Left kidney (tissue), 2 donors: ENCODE measurements around the gene IL1RL1. TPM values are rescaled to one million over a fixed set of nuclear protein-coding genes. Genes with fewer than 3 reads are reported as not detected.

ENCODE experiments used
- DNase-seq: peaks from one replicate; pipeline ENCODE4 v3.0.0-alpha.2; 2013
- polyA plus RNA-seq: library from polyadenylated mRNA; unstranded; fragments of 120-200 nt; gene quantifications from one replicate; pipeline ENCODE4 v1.2.1, GENCODE V29; 2013; ENCODE audit not compliant: insufficient read length

The IL1RL1 gene
- polyA plus RNA-seq, 1 donor = 0.48 TPM

DNA sequence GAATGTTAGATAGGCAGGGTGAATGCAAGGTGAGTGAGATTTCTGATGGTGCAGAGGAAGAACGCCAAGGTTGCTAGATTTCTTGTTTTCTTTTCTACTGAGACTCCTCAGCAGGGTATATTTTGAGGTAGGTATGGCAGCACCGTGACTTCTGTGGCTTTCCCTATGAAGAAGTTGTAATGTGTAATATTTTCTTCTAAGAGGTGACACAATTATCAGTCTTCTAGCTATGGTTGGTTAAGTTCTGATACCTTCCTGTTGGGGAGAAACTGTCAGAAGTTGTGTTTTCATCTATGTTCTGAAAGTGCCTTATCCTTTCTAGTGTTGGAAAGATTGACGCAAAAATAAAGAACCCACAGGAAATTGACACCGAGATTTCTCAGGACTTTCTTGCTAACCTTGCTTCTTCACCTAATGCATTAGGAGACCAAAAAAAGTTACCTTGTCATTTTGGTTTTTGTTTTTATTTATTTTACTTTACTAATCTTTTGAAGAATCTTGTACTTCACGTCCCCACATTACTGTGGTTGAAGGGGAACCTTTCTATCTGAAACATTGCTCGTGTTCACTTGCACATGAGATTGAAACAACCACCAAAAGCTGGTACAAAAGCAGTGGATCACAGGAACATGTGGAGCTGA, 56.1 kb downstream of the IL1RL1 start:
- no peak for DNase-seq

DNA sequence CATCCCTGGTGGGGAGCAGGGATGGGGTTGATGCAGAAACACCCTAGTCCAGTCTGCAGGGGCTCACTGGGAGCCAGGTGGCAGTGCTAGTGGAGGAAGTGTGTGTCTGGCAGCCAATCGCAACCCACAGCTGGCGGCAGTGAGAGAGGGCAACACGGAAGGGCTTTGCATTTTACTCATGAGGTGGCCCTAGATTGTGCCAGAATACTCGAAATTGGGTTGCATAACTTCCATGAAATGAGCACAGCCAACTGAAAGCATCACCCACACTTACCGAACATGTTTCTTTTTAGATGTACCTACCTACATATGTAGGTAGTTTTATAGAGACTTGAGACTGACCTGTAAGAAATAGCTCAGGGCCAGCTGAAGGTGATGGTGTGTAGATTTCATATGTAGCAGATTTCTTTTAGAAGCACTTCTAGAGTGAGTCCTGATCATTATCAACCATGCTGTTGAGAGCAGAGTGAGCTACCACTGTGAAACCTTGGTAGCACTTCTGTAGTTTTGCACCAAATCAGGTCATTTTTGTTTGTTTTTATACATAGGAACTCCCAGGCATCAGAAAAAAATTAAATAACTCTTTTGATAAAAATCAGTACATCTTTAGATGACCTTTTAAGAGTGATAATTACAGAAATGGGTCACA, 57.2 kb downstream of the IL1RL1 start:
- no peak for DNase-seq

DNA sequence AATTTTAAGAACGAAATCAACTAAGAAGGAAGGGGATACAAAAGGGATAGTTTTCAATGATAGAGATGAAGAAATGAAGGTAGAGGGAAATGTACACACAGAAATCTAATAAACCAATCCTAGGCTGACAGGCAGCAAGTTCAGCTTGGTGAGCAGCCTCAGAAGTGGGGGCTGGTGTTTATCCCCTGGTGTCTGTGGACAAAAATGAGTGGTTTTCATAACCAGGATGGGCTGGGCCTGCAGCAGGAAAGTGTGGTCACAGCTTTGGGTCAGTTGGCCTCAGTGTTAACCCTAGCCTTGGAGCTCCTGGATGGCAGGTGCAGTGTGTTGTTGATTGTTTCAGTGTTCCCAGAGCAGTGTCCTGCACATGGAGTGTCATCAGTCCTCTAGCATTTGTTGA, 58.5 kb downstream of the IL1RL1 start:
- no peak for DNase-seq

DNA sequence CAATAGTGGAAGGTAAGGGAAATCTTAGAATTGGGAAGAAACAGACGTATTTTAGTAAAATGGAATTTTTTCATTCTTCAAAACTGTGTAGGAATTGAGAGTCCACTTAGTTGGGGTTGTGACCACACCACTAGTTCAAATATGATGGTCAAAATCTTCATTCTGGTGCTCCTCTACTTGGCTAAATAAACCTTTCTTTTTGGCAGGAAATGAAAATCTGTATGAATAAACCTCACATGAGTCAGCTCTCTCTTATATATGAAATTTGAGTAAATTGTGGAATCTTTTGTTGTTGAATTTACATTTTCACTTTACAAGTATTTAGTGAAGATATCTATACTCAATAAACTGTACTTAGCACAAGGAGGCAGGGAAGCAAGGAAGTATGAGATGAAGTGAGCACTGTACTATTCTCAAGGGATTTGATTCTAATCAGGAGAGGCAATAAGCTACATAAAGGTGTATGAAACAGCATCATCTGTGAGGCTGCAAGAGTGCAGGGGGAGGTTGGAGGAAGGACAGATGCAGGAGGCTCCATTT, 64.8 kb downstream of the IL1RL1 start:
- no peak for DNase-seq

DNA sequence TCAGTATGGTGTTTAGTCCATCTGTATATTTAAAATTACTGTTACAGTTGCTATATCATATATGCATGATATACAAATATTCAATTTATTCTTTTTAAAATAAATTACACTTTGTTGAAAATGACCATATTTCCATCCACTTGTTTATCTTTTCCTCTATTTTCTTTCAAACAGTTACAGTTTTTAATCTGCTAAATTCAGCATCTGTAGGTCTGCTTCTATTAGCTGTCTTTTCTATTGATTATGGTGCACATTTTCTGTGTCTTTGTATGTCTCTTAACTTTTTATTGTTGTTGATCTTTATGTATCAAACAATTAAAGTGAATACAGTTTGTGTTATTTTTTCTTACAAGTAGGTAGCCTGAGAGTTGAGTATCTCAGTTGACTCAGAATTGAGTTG, 72.4 kb downstream of the IL1RL1 start:
- no peak for DNase-seq

DNA sequence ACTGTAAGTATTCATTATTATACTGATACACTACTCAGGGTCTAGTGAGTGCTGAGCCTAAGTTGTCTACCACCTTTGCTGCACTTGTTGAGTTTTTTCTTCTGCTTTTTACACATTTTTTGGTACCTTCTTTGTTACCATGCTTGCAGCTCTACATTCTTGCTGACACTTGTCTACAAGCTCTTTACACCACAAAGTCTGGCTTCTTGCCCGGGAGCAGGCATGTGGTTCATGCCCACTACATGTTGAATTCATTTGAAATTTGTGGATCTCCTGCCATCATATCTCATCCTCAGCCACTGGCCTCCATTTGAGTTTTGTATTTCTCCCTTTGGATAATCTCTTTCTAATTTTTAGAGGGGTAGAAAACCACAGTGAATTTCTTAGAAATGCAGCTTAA, 74.2 kb downstream of the IL1RL1 start:
- DNase-seq = no peak

DNA sequence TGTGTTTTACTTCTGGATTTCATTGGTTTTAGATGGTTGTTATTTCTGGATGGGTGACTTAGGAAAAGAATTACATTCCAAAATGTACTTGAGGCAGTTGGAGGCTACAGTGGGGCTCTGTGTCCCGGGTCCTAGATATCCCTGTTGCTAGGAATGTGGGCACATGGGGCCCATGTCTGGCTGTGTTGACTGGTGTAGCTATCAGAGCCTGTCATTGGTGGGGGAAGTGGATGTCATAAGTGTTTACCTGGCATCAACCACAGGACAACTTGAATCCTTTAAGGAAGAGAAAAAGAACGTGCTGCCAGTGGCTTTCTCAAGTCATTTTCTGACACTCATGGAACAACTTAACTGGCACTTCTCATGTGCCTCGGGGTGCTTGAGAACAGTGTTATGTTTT, 74.6 kb downstream of the IL1RL1 start:
- no peak for DNase-seq

DNA sequence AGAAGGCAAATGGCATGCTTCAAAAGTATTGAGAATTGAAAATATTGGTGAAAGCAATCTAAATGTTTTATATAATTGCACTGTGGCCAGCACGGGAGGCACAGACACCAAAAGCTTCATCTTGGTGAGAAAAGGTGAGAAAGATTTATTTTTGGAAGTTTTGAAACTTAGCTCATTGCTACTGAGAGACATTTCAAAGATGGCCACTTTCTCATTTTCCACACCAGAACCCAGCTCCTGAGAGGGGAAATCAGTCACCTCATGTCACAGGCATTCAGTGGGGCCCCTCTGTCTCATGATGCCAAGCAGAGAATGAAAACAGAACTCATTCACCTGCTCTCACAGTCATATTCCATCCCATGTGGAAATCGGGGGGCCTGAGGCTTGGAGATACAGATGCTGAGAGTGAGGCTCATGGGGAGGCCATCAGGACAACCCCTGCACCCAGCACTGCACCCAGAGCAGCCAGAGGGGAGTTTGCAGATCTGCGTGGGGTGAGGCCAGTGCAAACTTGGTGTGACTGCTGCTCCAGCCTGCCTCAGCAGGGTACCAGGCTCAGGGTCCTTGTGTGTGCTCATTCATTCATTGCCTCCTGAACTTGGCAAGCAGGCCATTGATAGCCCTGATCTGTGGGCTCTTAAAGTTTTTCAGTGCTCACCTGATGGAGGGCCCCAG, 75.6 kb downstream of the IL1RL1 start:
- DNase-seq = no peak

DNA sequence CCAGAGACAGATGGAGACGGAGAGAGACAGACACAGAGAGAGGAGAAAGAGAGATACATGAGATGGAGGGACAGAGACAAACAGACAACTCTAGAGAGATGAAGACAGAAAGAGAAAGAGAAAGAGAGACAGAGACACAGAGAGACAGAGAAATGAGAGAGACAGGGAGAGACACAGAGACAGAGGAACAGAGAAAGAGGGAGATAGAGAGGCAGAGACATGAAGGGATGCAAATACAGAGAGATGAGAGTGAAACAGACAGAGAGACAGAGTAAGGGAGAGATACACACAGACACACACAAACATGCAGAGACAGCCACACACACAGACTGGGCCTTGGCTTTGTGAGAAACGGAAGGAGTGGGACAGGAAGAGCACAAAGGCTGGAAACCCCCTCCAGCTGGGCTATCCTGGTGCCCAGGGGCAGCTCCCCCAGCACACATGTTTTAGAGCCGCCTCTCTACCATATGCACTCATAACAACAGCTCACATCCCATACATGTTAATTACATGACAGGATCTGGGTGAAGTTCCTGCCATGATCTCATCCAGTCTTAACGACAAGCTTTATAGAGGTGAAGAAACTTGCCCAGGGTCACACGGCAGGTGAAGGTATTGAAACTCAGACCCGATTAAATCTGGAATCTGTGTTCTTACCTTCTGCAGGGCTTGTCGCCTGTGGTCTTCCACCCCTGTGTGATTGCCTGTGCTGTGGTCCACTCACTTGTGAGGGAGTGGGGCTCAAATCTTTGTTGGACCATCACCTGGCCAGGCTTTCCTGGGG, 76.6 kb downstream of the IL1RL1 start:
- DNase-seq = no peak

DNA sequence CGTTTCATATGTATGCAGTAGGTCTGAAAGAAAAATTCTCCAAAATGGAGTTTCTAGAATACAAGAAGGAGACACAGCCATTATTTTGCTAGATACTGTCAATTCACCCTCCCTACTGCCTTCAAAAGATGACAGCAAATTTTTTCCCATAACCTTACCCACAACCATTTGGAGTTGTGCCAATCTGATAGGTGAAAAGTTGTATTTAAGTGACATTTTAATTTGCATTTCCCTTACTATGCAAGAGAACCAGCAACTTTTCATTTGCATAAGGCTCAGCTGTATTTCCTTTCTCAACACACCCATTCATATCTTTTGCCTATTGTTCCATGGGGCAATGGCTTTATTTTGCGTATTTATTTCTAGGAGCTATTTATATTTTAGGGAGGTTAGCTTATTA, 80.2 kb downstream of the IL1RL1 start:
- no peak for DNase-seq

DNA sequence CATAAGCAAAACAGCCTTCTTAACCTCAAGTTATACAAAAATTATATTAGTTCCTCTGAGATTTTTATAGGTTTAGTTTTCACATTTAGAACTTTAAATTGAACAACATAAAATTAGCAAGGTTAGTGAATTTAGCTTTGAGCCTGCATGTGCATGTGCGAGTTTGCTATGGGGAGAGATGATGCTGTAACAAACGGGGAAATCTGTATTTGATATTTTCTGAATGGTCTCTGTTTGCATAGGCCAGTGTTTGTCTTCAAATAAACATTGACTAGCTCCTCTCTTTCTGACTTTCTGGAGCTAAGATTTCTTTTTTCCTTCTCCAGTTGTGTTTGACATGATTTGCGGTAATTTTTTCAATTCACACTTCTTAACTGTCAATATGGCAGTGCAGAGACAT, 80.7 kb downstream of the IL1RL1 start:
- no peak for DNase-seq

DNA sequence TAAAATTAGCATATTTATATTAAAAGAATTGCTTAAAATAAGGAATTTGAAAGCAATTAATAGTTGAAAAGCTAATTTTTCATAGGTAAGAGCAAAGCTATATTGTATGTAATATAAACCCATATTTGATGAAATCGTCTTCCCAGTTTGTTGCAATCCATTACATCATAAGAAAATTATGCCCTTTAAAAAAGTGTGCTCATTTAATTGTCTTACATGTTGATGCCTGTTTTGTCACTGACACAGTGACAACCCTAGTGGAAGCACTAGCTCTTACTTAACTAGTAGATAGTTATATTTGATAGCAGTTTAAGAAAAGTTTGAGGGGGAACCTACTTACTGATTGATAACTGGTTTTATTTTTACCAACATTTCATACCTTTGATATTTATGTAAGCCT, 81.6 kb downstream of the IL1RL1 start:
- DNase-seq = no peak

DNA sequence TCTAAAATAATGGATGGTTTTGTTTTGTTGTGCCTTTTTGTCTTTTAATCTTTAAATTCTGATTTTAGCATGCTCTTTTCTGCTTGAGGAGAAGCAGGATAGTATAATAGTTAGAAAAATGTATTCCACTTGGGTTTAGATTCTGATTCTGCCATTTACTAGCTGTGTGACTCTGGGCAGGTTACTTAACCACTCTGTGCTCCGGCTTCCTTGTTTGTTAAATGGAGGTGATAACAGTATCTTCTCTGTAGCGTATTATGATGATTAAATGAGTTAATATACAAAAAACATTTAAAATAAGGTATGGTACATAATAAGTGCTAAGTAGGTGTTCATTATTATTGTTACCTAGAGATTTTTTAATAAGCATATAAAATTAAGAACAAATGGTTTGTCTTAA, 84.6 kb downstream of the IL1RL1 start:
- DNase-seq = no peak

DNA sequence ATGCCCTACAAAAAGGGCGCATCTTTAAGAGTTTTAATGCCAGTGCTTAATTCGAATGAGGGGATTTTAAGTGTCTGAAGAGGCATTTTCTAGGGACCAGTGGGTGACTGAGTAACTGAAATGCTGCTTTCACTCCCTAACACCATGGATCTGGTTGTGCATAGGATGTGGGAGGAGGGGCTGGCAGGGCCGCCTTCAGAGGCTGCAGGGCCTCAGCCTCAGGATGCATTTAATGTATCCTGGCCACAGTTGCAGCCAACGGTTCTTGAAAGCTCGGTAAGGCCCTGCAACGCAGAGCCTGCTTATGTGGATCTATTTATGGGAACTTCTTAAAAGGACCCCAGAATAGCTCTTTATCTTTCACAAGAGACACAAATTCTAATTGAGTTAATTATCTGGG, 85.8 kb downstream of the IL1RL1 start:
- DNase-seq = no peak

DNA sequence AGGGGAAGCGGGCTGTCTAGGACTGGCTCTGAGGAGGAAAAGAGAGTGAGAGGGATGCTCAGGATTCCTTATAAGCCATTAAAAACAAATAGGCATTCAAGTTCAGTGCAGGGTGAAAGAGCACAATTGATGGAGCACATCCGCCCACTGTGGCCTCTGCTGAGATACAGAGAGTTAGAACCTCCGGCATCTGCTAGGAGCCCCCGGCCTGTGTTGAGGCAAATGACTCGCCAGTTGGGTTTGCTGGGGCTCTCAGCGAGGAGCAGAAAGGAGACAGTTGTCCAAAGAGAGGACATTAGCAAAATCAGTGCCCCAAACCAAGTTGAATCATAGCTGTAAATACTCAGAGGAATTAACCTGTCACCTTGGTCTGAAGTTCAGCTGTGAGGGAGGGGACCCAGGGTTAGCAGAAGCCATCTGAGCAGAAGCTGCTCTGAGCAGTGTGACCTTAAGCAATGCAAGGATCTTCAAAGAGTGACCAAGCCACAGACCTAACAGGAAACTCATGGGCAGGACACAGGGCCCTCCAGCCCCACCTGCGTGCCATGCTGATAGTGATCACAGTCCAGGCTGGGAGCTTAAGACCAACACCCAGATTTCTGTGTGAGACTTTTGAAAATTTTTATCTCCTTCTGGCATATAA, 88.3 kb downstream of the IL1RL1 start:
- DNase-seq = no peak

DNA sequence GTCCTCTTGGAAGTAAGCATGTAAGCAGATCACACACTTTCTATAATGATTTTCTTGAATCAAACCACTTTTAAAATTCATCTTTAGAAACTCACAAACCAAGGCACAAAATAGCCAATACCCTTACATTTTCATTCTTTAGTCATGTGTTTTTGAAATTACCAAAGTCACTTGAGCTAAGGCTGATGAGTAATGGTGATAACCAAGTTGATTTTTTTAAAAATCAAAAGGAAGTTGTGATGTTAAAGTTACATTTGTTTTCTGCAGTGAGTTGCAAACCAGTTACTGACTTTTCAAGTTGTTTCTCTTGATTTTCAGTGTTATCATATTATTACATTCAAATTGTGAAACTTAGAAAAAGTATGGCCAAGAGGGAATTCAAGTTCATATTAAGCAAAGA, 90.1 kb downstream of the IL1RL1 start:
- no peak for DNase-seq

Other genes with a start within 250 kb of the IL1RL1 start
- gene IL1R1, start 168.8 kb upstream of the IL1RL1 start, polyA plus RNA-seq = 31.9 TPM
- gene IL1RL2, start 124.5 kb upstream of the IL1RL1 start, polyA plus RNA-seq = 1.4 TPM
- 3.2 TPM for gene IL18R1, start 44.2 kb downstream of the IL1RL1 start, polyA plus RNA-seq
- gene IL18RAP, start 111.6 kb downstream of the IL1RL1 start, polyA plus RNA-seq = 0.27 TPM
- gene SLC9A4, start 161.7 kb downstream of the IL1RL1 start, polyA plus RNA-seq = 7.0 TPM